NT2/D1 (cell line): ENCODE data around the gene SH3BGR.

Source experiments
- SUZ12 ChIP-seq: IDR thresholded peaks from 2 replicates; pipeline ENCODE4 v1.6.1; 2011; ENCODE audit not compliant: insufficient read length, insufficient read depth; ENCODE audit errors: extremely low read depth
- YY1 ChIP-seq: IDR thresholded peaks from 2 replicates; pipeline ENCODE4 v1.6.1; 2011; ENCODE audit not compliant: insufficient read length, insufficient read depth
- ZNF274 ChIP-seq: IDR thresholded peaks from 2 replicates; pipeline ENCODE4 v1.6.1; 2011; ENCODE audit warnings: mild to moderate bottlenecking, low read depth, low read length

- no peak for TF ChIP-seq YY1
- TF ChIP-seq ZNF274, result no peak
- no peak for TF ChIP-seq SUZ12
Measured at GRCh38 chr21:39518055-39518846, 66.5 kb downstream of the SH3BGR start.
